Loucy (cell line): Measurements from ENCODE around the gene EFR3B.

Experiments
- CTCF ChIP-seq: fragments of 200-600 bp; sonication (generic); conservative IDR thresholded peaks from 2 replicates; pipeline ENCODE4 v1.5.1; 2014; ENCODE audit warnings: mild to moderate bottlenecking, antibody characterized with exemption, low read length
- EZH2phosphoT487 ChIP-seq: fragments of 200-600 bp; IDR thresholded peaks from 2 replicates; pipeline ENCODE4 v1.6.1; 2018; ENCODE audit warnings: antibody characterized with exemption, mild to moderate bottlenecking, moderate library complexity, borderline replicate concordance

- TF ChIP-seq CTCF (no peak), EZH2phosphoT487 (no peak)
Measured at GRCh38 chr2:25146896-25147295, 105.0 kb downstream of the EFR3B start.
